Measurements from ENCODE around the gene OBP2B. TPM values are rescaled to one million over a fixed set of nuclear protein-coding genes. Genes with fewer than 3 reads are reported as not detected.
"Not testable (repeated sequence)": the region's sequence is repeated elsewhere in the genome, so short reads cannot be mapped to it uniquely, and the experiment has no call there.

The OBP2B gene
- polyA plus RNA-seq, 3 donors = not detected

DNA sequence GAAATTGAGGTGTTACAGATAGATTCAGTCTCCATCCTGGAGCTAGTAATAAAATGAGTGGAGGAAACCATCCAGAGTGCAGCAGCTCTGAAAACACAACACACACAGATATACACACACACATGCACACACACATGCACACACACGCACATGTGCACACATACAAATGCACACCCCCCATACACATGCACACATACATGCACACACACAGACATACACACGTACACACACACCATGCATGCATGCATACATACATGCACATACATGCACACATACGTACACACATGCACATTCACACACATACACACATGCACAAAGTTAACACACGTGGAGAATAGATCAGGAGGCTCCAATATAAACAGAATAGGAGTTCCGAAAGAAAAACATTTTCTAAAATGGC, 21.0 kb upstream of the OBP2B start:
- H3K4me2 ChIP-seq (replicated peaks; ENCODE audit: extremely low read depth, low read length, poor library complexity, severe bottlenecking) = no peak overlapping the region
- H3K27me3 Mint-ChIP-seq (ENCODE audit: low read depth in 3 of 3) = no peaks in the 10 kb centered on the region
- no peak for TF ChIP-seq CTCF (IDR thresholded peaks at IDR 0.05)
- no peak overlapping the region for H3K9ac ChIP-seq (ENCODE audit: insufficient read depth, low read length, poor library complexity, severe bottlenecking)
- no peaks in the 10 kb centered on the region for H3K4me1 ChIP-seq (ENCODE audit: control insufficient read depth in 1 of 2, insufficient read depth in 2 of 2, low read length in 2 of 2)
- H3K9me3 Mint-ChIP-seq = no peaks in the 10 kb centered on the region
- H3K9me3 ChIP-seq (replicated peaks in 1 of 2; ENCODE audit: control insufficient read depth in 1 of 2, insufficient read depth in 1 of 2, low read length in 2 of 2) = no peaks in the 10 kb centered on the region
- H4K20me1 ChIP-seq (ENCODE audit: insufficient read depth, low read length) = no peaks in the 10 kb centered on the region
- no peak overlapping the region for H3K4me3 Mint-ChIP-seq
- H3K4me3 ChIP-seq (replicated peaks in 1 of 3; ENCODE audit: low read depth in 2 of 3, low read length in 3 of 3) = no peak overlapping the region
- H2AFZ ChIP-seq (ENCODE audit: insufficient read depth, low read depth, low read length, poor library complexity, severe bottlenecking) = no peak overlapping the region
- intact Hi-C loops (cut with micrococcal nuclease) = loop anchor here in 1 of 2 donors (10.0 kb wide), 1 partner anchor 175 kb away; no protein-coding TSS in a partner anchor
- H3K79me2 ChIP-seq (ENCODE audit: insufficient read depth, low read length) = no peaks in the 10 kb centered on the region
- H3K4me1 Mint-ChIP-seq = no peaks in the 10 kb centered on the region
- H3K27ac ChIP-seq (ENCODE audit: low read depth in 1 of 2, low read length in 2 of 2) = no peak overlapping the region
- WGBS (ENCODE audit: insufficient coverage) = 73% methylated on average over 3 of the region's 5 CpGs
- no peaks in the 10 kb centered on the region for H3K36me3 ChIP-seq (replicated peaks in 1 of 2; ENCODE audit: control insufficient read depth in 1 of 2, insufficient read depth in 2 of 2, low read length in 2 of 2)
- no peaks in the 10 kb centered on the region for H3K27me3 ChIP-seq (ENCODE audit: control insufficient read depth in 2 of 2, insufficient read depth in 2 of 2, low read length in 2 of 2)
- no peak for DNase-seq
- no peaks in the 10 kb centered on the region for H3K36me3 Mint-ChIP-seq
- H3K27ac Mint-ChIP-seq = no peak overlapping the region

DNA sequence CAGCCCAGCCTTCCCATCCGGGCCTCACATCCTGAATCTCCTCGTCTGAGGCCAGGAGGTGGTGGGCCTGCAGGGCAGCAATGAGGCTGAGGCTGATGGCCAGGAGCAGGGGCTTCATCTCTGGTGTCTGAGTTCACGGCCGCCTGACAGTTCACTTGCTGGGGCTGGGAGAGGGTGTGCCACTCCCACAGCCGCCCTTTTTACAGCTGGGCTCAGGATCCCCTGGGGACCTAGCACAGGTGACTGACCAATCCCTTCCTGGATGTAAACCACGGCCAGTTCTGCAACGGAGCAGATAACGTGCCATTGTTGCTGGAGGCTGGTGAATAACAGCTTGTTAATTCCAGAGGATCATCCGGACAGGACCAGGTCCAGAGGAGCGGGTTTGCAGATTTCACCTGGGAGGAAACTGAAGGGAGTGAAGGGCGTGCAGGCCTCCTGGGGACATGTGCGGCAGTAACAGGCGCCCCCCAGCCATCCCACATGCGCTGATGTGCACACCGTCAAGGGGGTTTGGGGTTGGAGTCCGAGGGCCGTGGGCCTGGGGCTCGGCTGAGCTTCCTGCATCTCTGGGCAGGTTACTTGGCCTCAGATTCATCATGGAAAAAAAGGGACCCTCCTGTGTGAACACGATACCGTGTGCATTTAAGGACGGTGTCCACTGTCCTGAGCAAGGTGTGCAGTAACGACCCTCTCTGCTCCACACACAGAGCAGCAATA, 19.6 kb upstream of the OBP2B start:
- H3K36me3 ChIP-seq (replicated peaks in 1 of 2; ENCODE audit: control insufficient read depth in 1 of 2, insufficient read depth in 2 of 2, low read length in 2 of 2); intact Hi-C loops (cut with micrococcal nuclease); H3K27me3 ChIP-seq (ENCODE audit: control insufficient read depth in 2 of 2, insufficient read depth in 2 of 2, low read length in 2 of 2); H4K20me1 ChIP-seq (ENCODE audit: insufficient read depth, low read length); H2AFZ ChIP-seq (ENCODE audit: insufficient read depth, low read depth, low read length, poor library complexity, severe bottlenecking); H3K27ac ChIP-seq (ENCODE audit: low read depth in 1 of 2, low read length in 2 of 2); H3K9me3 ChIP-seq (replicated peaks in 1 of 2; ENCODE audit: control insufficient read depth in 1 of 2, insufficient read depth in 1 of 2, low read length in 2 of 2); H3K27ac Mint-ChIP-seq; H3K79me2 ChIP-seq (ENCODE audit: insufficient read depth, low read length); H3K4me3 Mint-ChIP-seq; H3K4me2 ChIP-seq (replicated peaks; ENCODE audit: extremely low read depth, low read length, poor library complexity, severe bottlenecking); H3K27me3 Mint-ChIP-seq (ENCODE audit: low read depth in 3 of 3); H3K4me1 ChIP-seq (ENCODE audit: control insufficient read depth in 1 of 2, insufficient read depth in 2 of 2, low read length in 2 of 2); H3K9me3 Mint-ChIP-seq; H3K36me3 Mint-ChIP-seq; H3K4me1 Mint-ChIP-seq; H3K9ac ChIP-seq (ENCODE audit: insufficient read depth, low read length, poor library complexity, severe bottlenecking); H3K4me3 ChIP-seq (replicated peaks in 1 of 3; ENCODE audit: low read depth in 2 of 3, low read length in 3 of 3); DNase-seq: not testable (repeated sequence)
- 94% methylated on average over 2 of the region's 22 CpGs for WGBS (ENCODE audit: insufficient coverage)

DNA sequence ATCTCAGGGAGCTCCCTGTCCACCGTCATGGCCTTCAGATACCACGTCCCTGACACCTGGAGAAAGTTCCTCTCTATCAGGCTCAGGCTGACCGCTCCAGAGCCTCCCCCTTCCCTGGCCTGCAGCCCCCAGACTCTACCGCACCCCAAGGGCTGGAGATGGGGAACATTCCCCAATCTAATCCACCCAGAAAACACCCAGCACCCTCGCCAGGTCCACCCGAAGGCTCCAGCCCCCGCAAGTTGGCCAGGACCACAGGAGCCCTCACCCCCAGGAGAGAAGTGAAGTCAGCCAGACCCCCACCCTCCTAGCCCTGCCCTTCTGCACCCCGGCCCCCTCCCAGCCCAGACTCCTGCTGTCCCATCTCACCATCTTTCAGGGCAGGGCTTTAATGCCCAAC, 18.9 kb upstream of the OBP2B start:
- H3K36me3 Mint-ChIP-seq; H3K27me3 ChIP-seq (ENCODE audit: control insufficient read depth in 2 of 2, insufficient read depth in 2 of 2, low read length in 2 of 2); H4K20me1 ChIP-seq (ENCODE audit: insufficient read depth, low read length); H3K4me3 ChIP-seq (replicated peaks in 1 of 3; ENCODE audit: low read depth in 2 of 3, low read length in 3 of 3); H3K36me3 ChIP-seq (replicated peaks in 1 of 2; ENCODE audit: control insufficient read depth in 1 of 2, insufficient read depth in 2 of 2, low read length in 2 of 2); H3K9me3 ChIP-seq (replicated peaks in 1 of 2; ENCODE audit: control insufficient read depth in 1 of 2, insufficient read depth in 1 of 2, low read length in 2 of 2); H3K27ac Mint-ChIP-seq; H3K9me3 Mint-ChIP-seq; DNase-seq; H3K9ac ChIP-seq (ENCODE audit: insufficient read depth, low read length, poor library complexity, severe bottlenecking); H2AFZ ChIP-seq (ENCODE audit: insufficient read depth, low read depth, low read length, poor library complexity, severe bottlenecking); H3K4me1 Mint-ChIP-seq; H3K27me3 Mint-ChIP-seq (ENCODE audit: low read depth in 3 of 3); H3K27ac ChIP-seq (ENCODE audit: low read depth in 1 of 2, low read length in 2 of 2); intact Hi-C loops (cut with micrococcal nuclease); H3K4me1 ChIP-seq (ENCODE audit: control insufficient read depth in 1 of 2, insufficient read depth in 2 of 2, low read length in 2 of 2); H3K4me2 ChIP-seq (replicated peaks; ENCODE audit: extremely low read depth, low read length, poor library complexity, severe bottlenecking); H3K79me2 ChIP-seq (ENCODE audit: insufficient read depth, low read length): not testable (repeated sequence)
- WGBS (ENCODE audit: insufficient coverage) = 88% methylated on average over 6 of the region's 8 CpGs
- peak overlapping the region in 1 of 2 donors; percentile 12 for H3K4me3 Mint-ChIP-seq
